Measurements from ENCODE around the gene TRMU. TPM values are rescaled to one million over a fixed set of nuclear protein-coding genes. Genes with fewer than 3 reads are reported as not detected.

The TRMU gene
- total and polyA plus RNA-seq, 2 donors (not counting 3 experiments of a cell fraction or from before 2014, with no cell fraction given), result 42.4 to 65.7 TPM

GRCh38 chr22:46326066-46326680, 9.3 kb upstream of the TRMU start:
- H4K20me1 ChIP-seq (replicated peaks; ENCODE audit: control insufficient read depth, extremely low read depth, insufficient read depth, low read length), result no peaks in the 10 kb centered on the region
- H3K36me3 ChIP-seq (ENCODE audit: control insufficient read depth in 2 of 2, extremely low read depth in 1 of 2, insufficient read depth in 2 of 2, low read length in 2 of 2), result peaks cover 3 to 6% of the 10 kb centered on the region in 2 experiments
- no peaks in the 10 kb centered on the region for H3K9me1 ChIP-seq (replicated peaks; ENCODE audit: control insufficient read depth, extremely low read depth, insufficient read depth, low read length)
- H2AFZ ChIP-seq (ENCODE audit: low read depth, low read length), result no peak overlapping the region
- H3K4me1 ChIP-seq (ENCODE audit: control insufficient read depth, extremely low read depth, insufficient read depth, low read length), result no peaks in the 10 kb centered on the region
- ChIA-PET CTCF (interaction anchor here (0.6 kb wide), 1 partner anchor 11 kb away, joined by 3 read pairs; no protein-coding TSS in a partner anchor), POLR2A (no interaction called here)
- FAIRE-seq (no peak), DNase-seq (ENCODE audit: low read depth, low spot score) (no peak)
- no peak overlapping the region for H3K27ac ChIP-seq (ENCODE audit: insufficient read depth, low read depth, low read length)
- H3K4me3 ChIP-seq (replicated peaks in 1 of 3; ENCODE audit: insufficient read depth in 1 of 3, low read depth in 1 of 3, low read length in 3 of 3), result no peak overlapping the region
- dilution Hi-C loops (cut with MboI; ENCODE audit: extremely low pct_ligation_motif_present, low sequenced_read_pairs) (no loop called here), intact Hi-C loops (cut with micrococcal nuclease) (no loop called here)
- TF ChIP-seq CTCF (IDR thresholded peaks at IDR 0.05; ENCODE audit: extremely low read depth in 1 of 2, insufficient read depth in 1 of 2, low read depth in 1 of 2, low read length in 2 of 2) (no peak), JUN (IDR thresholded peaks at IDR 0.05; ENCODE audit: borderline replicate concordance, insufficient read depth, insufficient read length, low read depth) (no peak), POLR2A (IDR thresholded peaks at IDR 0.05; ENCODE audit: low read depth, low read length) (no peak), GATA2 (IDR thresholded peaks at IDR 0.05; ENCODE audit: insufficient read depth, insufficient read length, low read depth, low read length) (no peak)
- no peak overlapping the region for H3K9ac ChIP-seq (replicated peaks; ENCODE audit: extremely low read depth, insufficient read depth, low read length)
- H3K4me2 ChIP-seq (ENCODE audit: insufficient read depth, low read length), result no peak overlapping the region
- H3K79me2 ChIP-seq (ENCODE audit: control insufficient read depth, insufficient read depth, low read length), result peaks cover 2% of the 10 kb centered on the region
- no peaks in the 10 kb centered on the region for H3K27me3 ChIP-seq (ENCODE audit: control insufficient read depth in 2 of 2, insufficient read depth in 2 of 2, low read length in 2 of 2)
- no TSS peak for BruUV-seq (replicated peaks)
- no peaks in the 10 kb centered on the region for H3K9me3 ChIP-seq (replicated peaks; ENCODE audit: control insufficient read depth, insufficient read depth, low read length)

Data from endothelial cell of umbilical vein (primary cell).